B cell (primary cell): ENCODE data around the gene DENND4C. TPM values are rescaled to one million over a fixed set of nuclear protein-coding genes. Genes with fewer than 3 reads are reported as not detected.
"Not testable (repeated sequence)": the region's sequence is repeated elsewhere in the genome, so short reads cannot be mapped to it uniquely, and the experiment has no call there.

Experiments used
- ATAC-seq: fragments of 200-7000 bp; cut with Tn5 transposase; one replicate; pipeline ENCODE4 v1.10.0; 2021; ENCODE audit warnings: low read depth, mild to moderate bottlenecking, moderate number of reproducible peaks, moderate library complexity
- CTCF ChIA-PET: fragments of 350-600 bp; sonication (Branson Sonifier 250); formaldehyde crosslinking; loops from one replicate; lab custom pipeline; 2021; ENCODE audit warnings: antibody characterized with exemption, inconsistent platforms; lab: Charles Lee
- POLR2A ChIA-PET: fragments of 350-600 bp; sonication (Branson Sonifier 250); formaldehyde crosslinking; loops from one replicate; lab custom pipeline; 2021; ENCODE audit warnings: antibody characterized with exemption; lab: Charles Lee
- DNase-seq: peaks from one replicate; pipeline ENCODE4 v3.0.0; 2013
- H2AFZ ChIP-seq: 2 replicates; pipeline ENCODE4 v1.6.1; 2012; ENCODE audit warnings: mild to moderate bottlenecking, low read depth, low read length; ENCODE audit not compliant: insufficient read depth, poor library complexity, severe bottlenecking
- H3K27ac ChIP-seq, 2 donors: 1 replicate in 1 of 2; 2 replicates in 1 of 2; pipeline ENCODE4 v1.5.1; 2012 to 2013; ENCODE audit warnings: low read length in 2 of 2, mild to moderate bottlenecking in 2 of 2, moderate library complexity in 1 of 2
- H3K27me3 ChIP-seq, 4 experiments: fragments of 200-600 bp in 1 of 4; sonication (generic) in 1 of 4; replicated peaks in 1 of 4; 1 replicate in 2 of 4; 2 replicates in 2 of 4; pipeline versions ENCODE4 v1.6.1 to v1.7.0; 2013 to 2016; ENCODE audit warnings: low read length in 3 of 4, mild to moderate bottlenecking in 2 of 4, mixed read lengths in 1 of 4, moderate library complexity in 1 of 4; ENCODE audit not compliant: insufficient read depth in 4 of 4, control insufficient read depth in 3 of 4; ENCODE audit errors: control extremely low read depth in 1 of 4
- H3K36me3 ChIP-seq, 2 experiments: replicated peaks in 1 of 2; 1 replicate in 1 of 2; 2 replicates in 1 of 2; pipeline versions ENCODE4 v1.6.1 to v1.7.1; 2013; ENCODE audit warnings: low read length in 1 of 2; ENCODE audit not compliant: insufficient read depth in 2 of 2, control insufficient read depth in 1 of 2; ENCODE audit errors: control extremely low read depth in 1 of 2, extremely low read depth in 1 of 2
- H3K4me1 ChIP-seq, 2 donors: fragments of 200-600 bp in 1 of 2; sonication (generic) in 1 of 2; 1 replicate in 1 of 2; 2 replicates in 1 of 2; pipeline versions ENCODE4 v1.5.1 to v1.6.1; 2013 to 2017; ENCODE audit warnings: low read length in 2 of 2; ENCODE audit not compliant: control insufficient read depth in 2 of 2, insufficient read depth in 2 of 2
- H3K4me2 ChIP-seq: replicated peaks from 2 replicates; pipeline ENCODE3; 2012; ENCODE audit warnings: mild to moderate bottlenecking, low read depth, low read length; ENCODE audit not compliant: poor library complexity, severe bottlenecking
- H3K4me3 ChIP-seq, 5 experiments: fragments of 200-600 bp in 1 of 5; sonication (generic) in 1 of 5; 1 replicate in 3 of 5; 2 replicates in 2 of 5; pipeline versions ENCODE4 v1.5.1 to v1.7.0; 2011 to 2016; ENCODE audit warnings: low read length in 4 of 5, mild to moderate bottlenecking in 4 of 5, low read depth in 2 of 5, control low read depth in 1 of 5, moderate library complexity in 1 of 5; ENCODE audit not compliant: insufficient read depth in 1 of 5; ENCODE audit errors: control extremely low read depth in 1 of 5, extremely low read depth in 1 of 5
- H3K79me2 ChIP-seq: fragments of 200-600 bp; sonication (generic); one replicate; pipeline ENCODE4 v1.6.0; 2016; ENCODE audit warnings: low read length; ENCODE audit not compliant: control insufficient read depth, insufficient read depth
- H3K9ac ChIP-seq: fragments of 200-600 bp; sonication (generic); 2 replicates; pipeline ENCODE4 v1.6.1; 2017; ENCODE audit warnings: mild to moderate bottlenecking, low read length, moderate library complexity
- H3K9me3 ChIP-seq, 3 donors: one replicate each; pipeline versions ENCODE4 v1.6.1 to v1.7.1; 2013; ENCODE audit warnings: low read length in 2 of 3; ENCODE audit not compliant: control insufficient read depth in 2 of 3, insufficient read depth in 1 of 3; ENCODE audit errors: control extremely low read depth in 1 of 3
- H4K20me1 ChIP-seq: 2 replicates; pipeline ENCODE4 v1.6.0; 2012; ENCODE audit warnings: mild to moderate bottlenecking, low read length; ENCODE audit not compliant: insufficient read depth, control insufficient read depth, poor library complexity, severe bottlenecking
- H3K27ac Mint-ChIP-seq: one replicate; pipeline ENCODE4 v1.8.0; 2021; ENCODE audit warnings: mixed read lengths
- H3K27me3 Mint-ChIP-seq: one replicate; pipeline ENCODE4 v1.8.0; 2021; ENCODE audit warnings: mixed read lengths
- H3K4me1 Mint-ChIP-seq: one replicate; pipeline ENCODE4 v1.8.0; 2021; ENCODE audit warnings: mixed read lengths
- H3K4me3 Mint-ChIP-seq: one replicate; pipeline ENCODE4 v1.8.0; 2021; ENCODE audit warnings: mixed read lengths
- H3K9me3 Mint-ChIP-seq: one replicate; pipeline ENCODE4 v1.8.0; 2022; ENCODE audit warnings: mixed read lengths; ENCODE audit not compliant: insufficient read depth
- CTCF ChIP-seq: fragments of 200-600 bp; IDR thresholded peaks from one replicate; pipeline ENCODE4 v1.8.0; 2022; ENCODE audit warnings: antibody characterized with exemption, mild to moderate bottlenecking
- EZH2 ChIP-seq: IDR thresholded peaks from 2 replicates; pipeline ENCODE4 v1.6.1; 2012; ENCODE audit warnings: borderline replicate concordance, low read depth, mild to moderate bottlenecking, moderate library complexity, low read length; ENCODE audit not compliant: insufficient read depth, poor library complexity, severe bottlenecking
- WGBS: methylation state at CpG from one replicate; pipeline ENCODE4 v1.1.5; 2013; ENCODE audit warnings: missing lambda C conversion rate; ENCODE audit not compliant: insufficient coverage; 5-methylcytosine and 5-hydroxymethylcytosine counted together
- intact Hi-C: fragments of 100-400 bp; cut with micrococcal nuclease; formaldehyde crosslinking; loops from one replicate; pipeline ENCODE4 v1.10.0; 2022
- polyA plus RNA-seq: library from polyadenylated mRNA; depleted of rRNA; stranded (reverse); fragments of >200 nt; gene quantifications from 2 replicates; pipeline ENCODE4 v1.2.3, GENCODE V29; 2012
- total RNA-seq, 2 donors: library from RNA; stranded (reverse); fragments of 120-200 nt in 1 of 2; gene quantifications; 1 replicate in 1 of 2; 2 replicates in 1 of 2; pipeline versions ENCODE4 v1.2.3 to v1.2.4, GENCODE V29; 2013 to 2022

Gene DENND4C
- total and polyA plus RNA-seq, 2 donors (not counting 1 experiment from before 2014, with no cell fraction given), result 9.9 to 52.4 TPM

- no peaks in the 10 kb centered on the region for H3K9me3 ChIP-seq
- Mint-ChIP-seq H3K9me3 (peaks cover 2% of the 10 kb centered on the region), H3K27ac (no peak overlapping the region), H3K4me1 (peaks cover 40% of the 10 kb centered on the region), H3K4me3 (no peak overlapping the region), H3K27me3 (no peaks in the 10 kb centered on the region)
- ChIA-PET POLR2A (no interaction called here), CTCF (no interaction called here)
- no peaks in the 10 kb centered on the region for H3K79me2 ChIP-seq
- no peak overlapping the region for H3K4me3 ChIP-seq
- peaks cover 19 to 20% of the 10 kb centered on the region in 2 donors for H3K4me1 ChIP-seq
- no peak overlapping the region for H3K27ac ChIP-seq
- H2AFZ ChIP-seq, result peak overlapping the region; percentile 88
- H3K36me3 ChIP-seq, result peaks cover 10 to 26% of the 10 kb centered on the region in 2 experiments
- H3K27me3 ChIP-seq, result no peaks in the 10 kb centered on the region
- peaks cover 8% of the 10 kb centered on the region for H4K20me1 ChIP-seq
- no peak overlapping the region for H3K9ac ChIP-seq
- H3K4me2 ChIP-seq, result no peak overlapping the region
- no peak for DNase-seq
- TF ChIP-seq CTCF (no peak), EZH2 (no peak)
- ATAC-seq, result no peak
- 83% methylated on average over 1 of the region's 2 CpGs for WGBS
- intact Hi-C loops, result loop anchor here (2.0 kb wide), 1 partner anchor 255 kb away; the partner anchor contains the start of gene PLIN2
Measured at GRCh38 chr9:19381656-19382055, 151.2 kb downstream of the DENND4C start.

GRCh38 chr9:19385212-19385611, 154.7 kb downstream of the DENND4C start:
- intact Hi-C loops, ATAC-seq, DNase-seq, H2AFZ ChIP-seq, H3K4me2 ChIP-seq, CTCF ChIA-PET, H3K4me3 ChIP-seq, H3K36me3 ChIP-seq, H3K9me3 ChIP-seq, H3K27ac ChIP-seq, H3K27ac Mint-ChIP-seq, H3K9ac ChIP-seq, H3K79me2 ChIP-seq, H3K27me3 ChIP-seq, H3K4me1 ChIP-seq, H4K20me1 ChIP-seq, H3K4me3 Mint-ChIP-seq, POLR2A ChIA-PET, H3K9me3 Mint-ChIP-seq: not testable (repeated sequence)
- Mint-ChIP-seq H3K27me3 (peaks cover 12% of the 10 kb centered on the region), H3K4me1 (peaks cover 11% of the 10 kb centered on the region)
- WGBS, result 95% methylated on average over 10 of the region's 14 CpGs
